ENCODE results near the gene SENP3. TPM values are rescaled to one million over a fixed set of nuclear protein-coding genes. Genes with fewer than 3 reads are reported as not detected.

SENP3 gene
- total RNA-seq, 2 experiments from 2014 or later: 77.6 to 100 TPM

- DNase-seq (ENCODE audit: low spot score): peak; percentile 64
- intact Hi-C loops (cut with micrococcal nuclease; ENCODE audit: unreplicated experiment): no loop called here
- peak overlapping the region; percentile 18; the same call in 1 of the 2 replicates for H3K4me2 ChIP-seq (ENCODE audit: low read length)
- ChIA-PET CTCF (ENCODE audit: unreplicated experiment) (interaction anchor here (0.7 kb wide), 1 partner anchor 31 kb away, joined by 4 read pairs; no protein-coding TSS in a partner anchor), POLR2A (interaction anchor here (0.7 to 0.8 kb wide), 2 partner anchors 68 to 129 kb away, joined by 3 to 6 read pairs; no protein-coding TSS in a partner anchor)
- H3K9me3 ChIP-seq (ENCODE audit: low read length): no peaks in the 10 kb centered on the region
- TF ChIP-seq EZH2phosphoT487 (IDR thresholded peaks at IDR 0.05; ENCODE audit: borderline replicate concordance, low read depth, low read length): no peak
- TF ChIP-seq, protein P1, sequence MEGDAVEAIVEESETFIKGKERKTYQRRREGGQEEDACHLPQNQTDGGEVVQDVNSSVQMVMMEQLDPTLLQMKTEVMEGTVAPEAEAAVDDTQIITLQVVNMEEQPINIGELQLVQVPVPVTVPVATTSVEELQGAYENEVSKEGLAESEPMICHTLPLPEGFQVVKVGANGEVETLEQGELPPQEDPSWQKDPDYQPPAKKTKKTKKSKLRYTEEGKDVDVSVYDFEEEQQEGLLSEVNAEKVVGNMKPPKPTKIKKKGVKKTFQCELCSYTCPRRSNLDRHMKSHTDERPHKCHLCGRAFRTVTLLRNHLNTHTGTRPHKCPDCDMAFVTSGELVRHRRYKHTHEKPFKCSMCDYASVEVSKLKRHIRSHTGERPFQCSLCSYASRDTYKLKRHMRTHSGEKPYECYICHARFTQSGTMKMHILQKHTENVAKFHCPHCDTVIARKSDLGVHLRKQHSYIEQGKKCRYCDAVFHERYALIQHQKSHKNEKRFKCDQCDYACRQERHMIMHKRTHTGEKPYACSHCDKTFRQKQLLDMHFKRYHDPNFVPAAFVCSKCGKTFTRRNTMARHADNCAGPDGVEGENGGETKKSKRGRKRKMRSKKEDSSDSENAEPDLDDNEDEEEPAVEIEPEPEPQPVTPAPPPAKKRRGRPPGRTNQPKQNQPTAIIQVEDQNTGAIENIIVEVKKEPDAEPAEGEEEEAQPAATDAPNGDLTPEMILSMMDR (conservative IDR thresholded peaks at IDR 0.05; ENCODE audit: low read length): no peak
- no peaks in the 10 kb centered on the region for H3K9me2 ChIP-seq (ENCODE audit: insufficient read depth, low read length)
- no TSS peak for BruUV-seq (replicated peaks)
- no peaks in the 10 kb centered on the region for H3K79me2 ChIP-seq (ENCODE audit: insufficient read depth, low read depth, low read length)
- H4K20me1 ChIP-seq (ENCODE audit: insufficient read depth, low read length): no peaks in the 10 kb centered on the region
- no peak overlapping the region for H3K4me3 ChIP-seq (ENCODE audit: low read depth, low read length, poor library complexity, severe bottlenecking)
- peaks cover 14% of the 10 kb centered on the region for H3K4me1 ChIP-seq (ENCODE audit: insufficient read depth, low read length, poor library complexity, severe bottlenecking)
- H3K27ac ChIP-seq (ENCODE audit: low read depth, low read length, poor library complexity, severe bottlenecking): peak overlapping the region; percentile 21
- H3K36me3 ChIP-seq (ENCODE audit: insufficient read depth, low read length): no peaks in the 10 kb centered on the region
- H2AFZ ChIP-seq (ENCODE audit: low read length): peak overlapping the region; percentile 17; the same call in 1 of the 2 replicates
These were observed 9.1 kb upstream of the SENP3 start for GRCh38 chr17:7552621-7553051.

- Histone ChIP-seq H2AFZ (ENCODE audit: low read length) (peak overlapping the region; percentile 42; the same call in 1 of the 2 replicates), H3K4me1 (ENCODE audit: insufficient read depth, low read length, poor library complexity, severe bottlenecking) (peaks cover 22% of the 10 kb centered on the region), H3K27ac (ENCODE audit: low read depth, low read length, poor library complexity, severe bottlenecking) (no peak overlapping the region), H3K79me2 (ENCODE audit: insufficient read depth, low read depth, low read length) (no peaks in the 10 kb centered on the region), H4K20me1 (ENCODE audit: insufficient read depth, low read length) (no peaks in the 10 kb centered on the region), H3K4me3 (ENCODE audit: low read depth, low read length, poor library complexity, severe bottlenecking) (no peak overlapping the region), H3K9me2 (ENCODE audit: insufficient read depth, low read length) (no peaks in the 10 kb centered on the region), H3K9me3 (ENCODE audit: low read length) (no peaks in the 10 kb centered on the region), H3K4me2 (ENCODE audit: low read length) (peak overlapping the region; percentile 18), H3K36me3 (ENCODE audit: insufficient read depth, low read length) (no peaks in the 10 kb centered on the region)
- POLR2A ChIA-PET: interaction anchor here (0.7 to 1.0 kb wide), 2 partner anchors 34 to 67 kb away, joined by 3 read pairs; no protein-coding TSS in a partner anchor
- DNase-seq (ENCODE audit: low spot score): no peak
- TF ChIP-seq EZH2phosphoT487 (IDR thresholded peaks at IDR 0.05; ENCODE audit: borderline replicate concordance, low read depth, low read length): no peak
- TF ChIP-seq, protein P1 (conservative IDR thresholded peaks at IDR 0.05; ENCODE audit: low read length): no peak
- CTCF ChIA-PET (ENCODE audit: unreplicated experiment): interaction anchor here (0.7 to 0.8 kb wide), 2 partner anchors 31 to 56 kb away, joined by 4 read pairs; no protein-coding TSS in a partner anchor
- BruUV-seq (replicated peaks): no TSS peak
- intact Hi-C loops (cut with micrococcal nuclease; ENCODE audit: unreplicated experiment): no loop called here
These were observed 8.4 kb upstream of the SENP3 start for GRCh38 chr17:7553356-7553755.

GRCh38 chr17:7555320-7555948 lies 6.3 kb upstream of the SENP3 start:
- Histone ChIP-seq H3K4me1 (ENCODE audit: insufficient read depth, low read length, poor library complexity, severe bottlenecking) (peaks cover 36% of the 10 kb centered on the region), H3K36me3 (ENCODE audit: insufficient read depth, low read length) (no peaks in the 10 kb centered on the region)

More at GRCh38 chr17:7555320-7555948, 6.3 kb upstream of the SENP3 start:
- no peak for TF ChIP-seq EZH2phosphoT487 (IDR thresholded peaks at IDR 0.05; ENCODE audit: borderline replicate concordance, low read depth, low read length)
- TF ChIP-seq, protein P1 (conservative IDR thresholded peaks at IDR 0.05; ENCODE audit: low read length): no peak; the same call in 1 of the 2 replicates
- BruUV-seq (replicated peaks): no TSS peak
- Histone ChIP-seq H3K4me2 (ENCODE audit: low read length) (no peak overlapping the region), H3K9me3 (ENCODE audit: low read length) (no peaks in the 10 kb centered on the region), H3K27ac (ENCODE audit: low read depth, low read length, poor library complexity, severe bottlenecking) (no peak overlapping the region), H4K20me1 (ENCODE audit: insufficient read depth, low read length) (no peaks in the 10 kb centered on the region), H2AFZ (ENCODE audit: low read length) (no peak overlapping the region), H3K9me2 (ENCODE audit: insufficient read depth, low read length) (no peaks in the 10 kb centered on the region), H3K4me3 (ENCODE audit: low read depth, low read length, poor library complexity, severe bottlenecking) (no peak overlapping the region), H3K79me2 (ENCODE audit: insufficient read depth, low read depth, low read length) (no peaks in the 10 kb centered on the region)
- DNase-seq (ENCODE audit: low spot score): no peak
- ChIA-PET POLR2A (interaction anchor here (0.6 kb wide), 1 partner anchor 166 kb away, joined by 4 read pairs; no protein-coding TSS in a partner anchor), CTCF (ENCODE audit: unreplicated experiment) (no interaction called here)
- intact Hi-C loops (cut with micrococcal nuclease; ENCODE audit: unreplicated experiment): no loop called here
